ACC112 (cell line): ENCODE data around the gene DLK2.
"Not testable (repeated sequence)": the region's sequence is repeated elsewhere in the genome, so short reads cannot be mapped to it uniquely, and the experiment has no call there.

Experiments
- H2AFZ ChIP-seq: fragments of 200-600 bp; sonication (generic); one replicate; pipeline ENCODE4 v1.6.0; 2017; ENCODE audit warnings: antibody characterized with exemption, low read length; ENCODE audit not compliant: unreplicated experiment
- H3K27ac ChIP-seq: fragments of 200-600 bp; sonication (generic); 2 replicates; pipeline ENCODE4 v1.5.1; 2014; ENCODE audit warnings: low read depth, mild to moderate bottlenecking, antibody characterized with exemption, low read length, moderate library complexity
- H3K27me3 ChIP-seq: fragments of 200-600 bp; sonication (generic); 2 replicates; pipeline ENCODE4 v1.6.1; 2014; ENCODE audit warnings: mild to moderate bottlenecking, antibody characterized with exemption, low read length, moderate library complexity, mixed read lengths; ENCODE audit not compliant: insufficient read depth
- H3K36me3 ChIP-seq: fragments of 200-600 bp; sonication (generic); 2 replicates; pipeline ENCODE4 v1.6.1; 2016; ENCODE audit warnings: mild to moderate bottlenecking, antibody characterized with exemption, low read length, moderate library complexity, mixed read lengths; ENCODE audit not compliant: insufficient read depth
- H3K4me1 ChIP-seq: fragments of 200-600 bp; sonication (generic); one replicate; pipeline ENCODE4 v1.6.1; 2016; ENCODE audit warnings: low read length, mixed read lengths; ENCODE audit not compliant: insufficient read depth, unreplicated experiment, control insufficient read depth
- H3K4me3 ChIP-seq: fragments of 200-600 bp; sonication (generic); 2 replicates; pipeline ENCODE4 v1.5.1; 2014; ENCODE audit warnings: mild to moderate bottlenecking, low read depth, low read length
- H3K79me2 ChIP-seq: fragments of 200-600 bp; sonication (generic); one replicate; pipeline ENCODE4 v1.6.0; 2016; ENCODE audit warnings: low read length; ENCODE audit not compliant: control insufficient read depth, unreplicated experiment, insufficient read depth

Gene DLK2

GRCh38 chr6:43455531-43456428 is at the start of gene DLK2:
Gene DLK2 (minus strand): TSS chr6:43455548. CDS start chr6:43454825, 723 bp downstream.
- Histone ChIP-seq H3K4me3 (peak within 1 kb of the TSS; percentile 76), H2AFZ (peak within 1 kb of the TSS; percentile 51), H3K27ac (no peak within 1 kb of the TSS)

GRCh38 chr6:43503443-43503842 is 48.1 kb upstream of the DLK2 start:
- H3K4me1 ChIP-seq: no peaks in the 10 kb centered on the region
- H3K36me3 ChIP-seq: peaks cover 2% of the 10 kb centered on the region; the same call in 1 of the 2 replicates
- no peak overlapping the region for H2AFZ ChIP-seq
- H3K4me3 ChIP-seq: no peak overlapping the region
- H3K27ac ChIP-seq: no peak overlapping the region
- no peaks in the 10 kb centered on the region for H3K79me2 ChIP-seq
- H3K27me3 ChIP-seq: no peaks in the 10 kb centered on the region

More at GRCh38 chr6:43455531-43456428, at the start of gene DLK2:
- no peaks in the 10 kb centered on the region for H3K4me1 ChIP-seq
- no peaks in the 10 kb centered on the region for H3K79me2 ChIP-seq
- H3K36me3 ChIP-seq: no peaks in the 10 kb centered on the region
- H3K27me3 ChIP-seq: peaks cover 10% of the 10 kb centered on the region; the same call in 1 of the 2 replicates

GRCh38 chr6:43502666-43503065 is 47.3 kb upstream of the DLK2 start:
- H3K4me1 ChIP-seq: no peaks in the 10 kb centered on the region
- peaks cover 1% of the 10 kb centered on the region for H3K79me2 ChIP-seq
- H3K4me3 ChIP-seq: no peak overlapping the region
- H3K27me3 ChIP-seq: no peaks in the 10 kb centered on the region
- H3K27ac ChIP-seq: no peak overlapping the region
- no peak overlapping the region for H2AFZ ChIP-seq
- H3K36me3 ChIP-seq: peaks cover 8% of the 10 kb centered on the region

GRCh38 chr6:43500921-43501320 is 45.6 kb upstream of the DLK2 start:
- no peak overlapping the region for H3K27ac ChIP-seq
- peaks cover 6% of the 10 kb centered on the region for H3K79me2 ChIP-seq
- H3K4me3 ChIP-seq: no peak overlapping the region
- H2AFZ ChIP-seq: no peak overlapping the region
- H3K36me3 ChIP-seq: peaks cover 8% of the 10 kb centered on the region
- no peaks in the 10 kb centered on the region for H3K27me3 ChIP-seq
- peaks cover 15% of the 10 kb centered on the region for H3K4me1 ChIP-seq

- H2AFZ ChIP-seq: no peak overlapping the region
- H3K36me3 ChIP-seq: peaks cover 8% of the 10 kb centered on the region
- no peaks in the 10 kb centered on the region for H3K27me3 ChIP-seq
- no peak overlapping the region for H3K27ac ChIP-seq
- H3K79me2 ChIP-seq: peaks cover 6% of the 10 kb centered on the region
- no peak overlapping the region for H3K4me3 ChIP-seq
- H3K4me1 ChIP-seq: peaks cover 32% of the 10 kb centered on the region
Observed at GRCh38 chr6:43499028-43499815, 43.9 kb upstream of the DLK2 start.

DNA sequence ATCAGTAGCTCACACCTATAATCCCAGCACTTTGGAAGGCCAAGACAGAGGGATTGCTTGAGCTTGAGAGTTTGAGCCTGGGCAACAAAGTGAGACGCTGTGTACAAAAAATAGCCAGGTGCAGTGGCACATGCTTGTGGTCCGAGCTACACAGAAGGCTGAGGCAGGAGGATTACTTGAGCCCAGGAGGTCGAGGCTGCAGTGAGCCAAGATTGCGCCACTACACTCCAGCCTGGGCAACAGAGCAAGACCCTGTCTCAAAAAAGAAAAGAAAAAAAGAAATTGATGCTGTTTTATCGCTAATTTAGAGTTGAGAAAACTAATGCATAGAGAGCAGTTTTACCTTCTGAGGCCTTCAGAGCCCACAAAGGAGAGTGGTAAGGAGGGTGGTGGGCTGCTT is 42.9 kb upstream of the DLK2 start:
- H3K4me1 ChIP-seq: peaks cover 41% of the 10 kb centered on the region
- not testable (repeated sequence) for H3K27me3 ChIP-seq, H2AFZ ChIP-seq, H3K4me3 ChIP-seq, H3K27ac ChIP-seq, H3K36me3 ChIP-seq
- peaks cover 13% of the 10 kb centered on the region for H3K79me2 ChIP-seq

GRCh38 chr6:43497689-43498088 is 42.3 kb upstream of the DLK2 start:
- Histone ChIP-seq H3K27me3 (no peaks in the 10 kb centered on the region), H3K79me2 (peaks cover 19% of the 10 kb centered on the region), H3K27ac (no peak overlapping the region), H2AFZ (no peak overlapping the region), H3K36me3 (peaks cover 8% of the 10 kb centered on the region), H3K4me1 (peaks cover 47% of the 10 kb centered on the region), H3K4me3 (no peak overlapping the region)

DNA sequence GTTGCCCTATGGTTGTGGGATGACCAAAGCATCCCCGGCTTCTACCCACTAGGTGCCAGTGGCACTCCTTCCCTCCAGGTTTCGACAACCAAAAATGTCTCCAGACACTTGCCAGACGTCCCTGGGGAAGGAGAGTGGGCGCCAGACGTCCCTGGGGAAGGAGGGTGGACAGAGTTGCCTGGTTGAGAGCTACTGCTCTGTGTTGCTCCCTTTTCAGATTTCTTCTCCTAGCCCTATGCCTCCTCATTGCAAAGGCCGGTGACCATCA is 41.7 kb upstream of the DLK2 start:
- peaks cover 53% of the 10 kb centered on the region for H3K4me1 ChIP-seq
- H3K79me2 ChIP-seq: peaks cover 22% of the 10 kb centered on the region
- no peak overlapping the region for H2AFZ ChIP-seq
- H3K4me3 ChIP-seq: no peak overlapping the region
- no peaks in the 10 kb centered on the region for H3K27me3 ChIP-seq
- no peak overlapping the region for H3K27ac ChIP-seq
- H3K36me3 ChIP-seq: peaks cover 8% of the 10 kb centered on the region

GRCh38 chr6:43496370-43497128 is 41.2 kb upstream of the DLK2 start:
- H3K4me3 ChIP-seq: peak overlapping the region; percentile 19; the same call in 1 of the 2 replicates

DNA sequence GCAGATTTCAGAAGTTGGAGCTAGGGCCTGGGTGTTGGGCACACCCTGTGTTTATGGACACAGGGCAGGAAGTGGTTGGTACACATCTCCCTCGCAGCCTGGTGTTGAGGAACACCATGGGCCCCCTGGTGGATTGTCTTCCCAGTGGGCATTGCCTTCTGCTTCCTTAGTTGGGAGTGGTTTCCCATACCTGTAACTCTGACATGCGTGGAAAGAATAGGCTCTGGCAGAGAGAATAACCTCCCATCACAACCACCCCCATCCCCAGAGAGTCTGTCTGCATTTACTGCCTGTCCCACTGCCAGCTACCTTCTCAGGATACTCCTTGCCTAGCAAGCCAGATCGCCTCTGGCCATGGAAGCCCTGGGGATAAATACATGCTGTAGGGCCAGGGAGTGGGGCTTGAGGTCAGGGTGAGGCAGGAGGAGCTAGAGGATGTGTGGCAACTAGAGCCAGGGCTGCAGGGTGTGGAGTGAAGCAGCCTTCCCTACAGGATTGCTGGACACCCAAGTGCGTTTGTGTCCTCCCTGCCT is 40.1 kb upstream of the DLK2 start:
- Histone ChIP-seq H3K27ac (peak overlapping the region; percentile 19; the same call in 1 of the 2 replicates), H3K36me3 (peaks cover 8% of the 10 kb centered on the region), H3K4me1 (peaks cover 62% of the 10 kb centered on the region), H2AFZ (no peak overlapping the region), H3K4me3 (no peak overlapping the region), H3K79me2 (peaks cover 22% of the 10 kb centered on the region), H3K27me3 (no peaks in the 10 kb centered on the region)

More at GRCh38 chr6:43496370-43497128, 41.2 kb upstream of the DLK2 start:
- Histone ChIP-seq H3K27ac (peak overlapping the region; percentile 19), H3K79me2 (peaks cover 22% of the 10 kb centered on the region), H3K27me3 (no peaks in the 10 kb centered on the region), H3K36me3 (peaks cover 8% of the 10 kb centered on the region), H2AFZ (no peak overlapping the region), H3K4me1 (peaks cover 59% of the 10 kb centered on the region)
